OCI-LY7 (cell line): Measurements from ENCODE around the gene BBC3.

Source experiments
- CTCF ChIP-seq: fragments of 200-600 bp; sonication (generic); conservative IDR thresholded peaks from 2 replicates; pipeline ENCODE4 v1.5.1; 2014; ENCODE audit warnings: mild to moderate bottlenecking, antibody characterized with exemption, low read length, moderate library complexity, mixed read lengths
- EZH2phosphoT487 ChIP-seq: fragments of 200-600 bp; sonication (generic); IDR thresholded peaks from 2 replicates; pipeline ENCODE4 v1.6.1; 2018; ENCODE audit warnings: low read depth, borderline replicate concordance, mild to moderate bottlenecking, mixed run types, antibody characterized with exemption, low read length, moderate library complexity, mixed read lengths

GRCh38 chr19:47241919-47242577, 11.0 kb upstream of the BBC3 start:
- TF ChIP-seq CTCF (no peak), EZH2phosphoT487 (no peak)
